HG03066 (cell line): Measurements from ENCODE around the gene PVRIG.
"Not testable (repeated sequence)": the region's sequence is repeated elsewhere in the genome, so short reads cannot be mapped to it uniquely, and the experiment has no call there.

Source experiments
- ATAC-seq: cut with Tn5 transposase; IDR thresholded peaks from one replicate; pipeline ENCODE4 v1.9.1; 2021; ENCODE audit warnings: low read depth; ENCODE audit not compliant: unreplicated experiment

The PVRIG gene

DNA sequence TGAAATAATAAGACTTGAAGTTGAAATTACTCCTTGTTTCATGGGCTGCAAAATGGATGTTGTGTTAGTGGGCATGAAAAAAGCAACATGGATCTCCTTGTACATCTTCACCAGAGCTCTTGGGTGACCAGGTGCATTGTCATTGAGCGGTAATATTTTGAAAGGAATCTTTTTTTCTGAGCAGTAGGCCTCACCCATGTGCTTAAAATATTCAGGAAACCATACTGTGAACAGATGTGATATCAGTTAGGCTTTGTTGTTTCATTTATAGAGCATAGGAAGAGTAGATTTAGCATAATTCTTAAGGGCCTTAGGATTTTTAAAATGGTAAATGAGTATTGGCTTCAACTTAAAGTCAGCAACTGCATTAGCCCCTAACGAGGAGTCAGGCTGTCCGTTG lies 26.8 kb upstream of the PVRIG start:
- ATAC-seq = no peak

DNA sequence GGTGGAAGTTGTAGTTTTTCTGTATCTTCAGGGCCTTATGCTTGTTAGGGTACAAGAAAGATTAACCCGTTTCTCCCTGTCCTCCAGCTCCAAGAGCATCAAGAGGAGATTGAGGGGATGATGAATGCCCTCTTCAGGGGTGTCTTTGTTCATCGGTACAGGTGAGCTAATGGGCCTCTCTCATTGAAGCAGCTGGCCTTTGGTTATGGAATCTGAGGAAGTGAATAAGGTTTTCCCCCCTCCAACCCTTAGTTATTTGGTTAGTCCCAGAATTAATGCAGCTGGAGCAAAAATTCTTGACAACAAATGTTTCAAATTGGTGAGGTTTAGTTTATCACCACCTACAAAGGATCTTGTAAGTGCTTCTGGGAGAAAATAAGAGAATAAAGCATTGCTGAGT lies 24.5 kb upstream of the PVRIG start:
- no peak for ATAC-seq

GRCh38 chr7:100195901-100196322 lies 23.8 kb upstream of the PVRIG start:
- not testable (repeated sequence) for ATAC-seq

GRCh38 chr7:100198266-100198665 lies 21.5 kb upstream of the PVRIG start:
- no peak for ATAC-seq

- ATAC-seq = no peak
Observed at GRCh38 chr7:100200693-100201092, 19.1 kb upstream of the PVRIG start.

GRCh38 chr7:100204454-100204853 lies 15.3 kb upstream of the PVRIG start:
- no peak for ATAC-seq

- ATAC-seq = peak; percentile 74
Observed at GRCh38 chr7:100208911-100209408, 10.8 kb upstream of the PVRIG start.

GRCh38 chr7:100209493-100209892 lies 10.3 kb upstream of the PVRIG start:
- no peak for ATAC-seq

- ATAC-seq = no peak
Observed at GRCh38 chr7:100210805-100211204, 8.9 kb upstream of the PVRIG start.

- peak; percentile 51 for ATAC-seq
Observed at GRCh38 chr7:100211342-100211780, 8.4 kb upstream of the PVRIG start.

DNA sequence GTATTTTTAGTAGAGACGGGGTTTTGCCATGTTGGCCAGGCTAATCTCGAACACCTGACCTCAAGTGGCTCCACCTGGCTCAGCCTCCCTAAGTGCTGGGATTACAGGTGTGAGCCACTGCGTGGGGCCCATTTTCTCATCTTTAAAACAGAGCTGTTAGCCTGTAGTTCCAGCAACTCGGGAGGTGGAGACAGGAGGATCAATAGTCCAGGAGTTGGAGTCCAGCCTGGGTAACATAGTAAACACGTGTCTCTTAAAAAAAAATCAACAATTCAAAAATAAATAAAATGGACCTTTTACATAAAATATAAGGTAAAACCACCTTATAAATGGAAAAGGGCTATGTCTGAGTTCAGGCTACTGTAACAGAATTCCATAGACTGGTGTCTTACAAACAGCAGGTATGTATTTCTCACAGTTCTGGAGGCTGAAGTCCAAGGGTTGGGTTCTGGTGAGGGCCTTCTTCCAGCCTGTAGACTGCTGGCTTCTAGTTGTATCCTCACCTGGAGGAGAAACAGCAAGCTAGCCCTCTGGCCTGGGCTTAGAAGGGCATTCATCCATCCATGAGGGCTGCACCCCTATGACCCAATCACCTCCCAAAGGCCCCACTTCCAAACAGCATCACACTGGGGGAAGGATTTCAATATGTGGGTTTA lies 7.0 kb upstream of the PVRIG start:
- ATAC-seq = no peak

DNA sequence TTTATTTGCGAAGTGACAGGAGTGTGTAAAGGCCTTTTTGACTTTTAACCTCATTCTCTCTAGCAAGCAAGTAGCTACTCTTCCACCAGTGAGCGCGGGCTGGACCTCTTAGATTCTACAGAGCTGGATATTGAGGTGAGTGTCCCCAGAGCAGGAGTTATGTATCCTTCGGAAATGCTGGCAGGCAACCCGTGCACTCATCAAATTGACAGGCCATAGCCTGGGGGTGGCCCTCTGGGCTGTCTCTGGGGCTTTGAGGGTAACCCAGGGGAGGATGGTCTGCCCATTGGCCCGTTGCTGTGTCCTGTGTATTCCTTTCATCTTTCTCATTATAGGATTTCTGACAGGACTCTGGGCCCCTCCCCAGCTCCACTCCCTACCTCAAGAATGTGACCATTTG lies 6.1 kb upstream of the PVRIG start:
- no peak for ATAC-seq

DNA sequence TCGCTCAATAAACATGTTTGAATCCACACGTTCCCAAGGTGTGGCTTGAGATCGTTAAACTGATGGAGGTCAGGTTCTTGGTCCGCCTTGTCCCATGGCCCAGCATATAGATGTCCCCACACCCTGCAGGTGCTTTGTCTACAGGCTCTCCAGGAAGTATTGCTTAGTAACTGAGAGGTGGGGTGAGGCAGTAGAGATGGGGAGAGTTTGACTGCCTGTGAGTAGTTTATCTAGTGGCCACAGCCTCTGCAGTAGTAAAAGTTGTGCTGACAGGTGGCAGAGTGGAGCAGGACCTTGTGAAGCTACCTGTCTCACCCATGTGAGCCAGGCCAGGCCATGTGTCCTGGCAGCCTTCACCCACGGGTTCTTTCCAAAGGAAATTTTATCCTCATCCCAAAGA lies 5.4 kb upstream of the PVRIG start:
- ATAC-seq = not testable (repeated sequence)

- ATAC-seq = no peak
Observed at GRCh38 chr7:100215895-100216294, 3.9 kb upstream of the PVRIG start.

- not testable (repeated sequence) for ATAC-seq
Observed at GRCh38 chr7:100217934-100218333, 1.8 kb upstream of the PVRIG start.

DNA sequence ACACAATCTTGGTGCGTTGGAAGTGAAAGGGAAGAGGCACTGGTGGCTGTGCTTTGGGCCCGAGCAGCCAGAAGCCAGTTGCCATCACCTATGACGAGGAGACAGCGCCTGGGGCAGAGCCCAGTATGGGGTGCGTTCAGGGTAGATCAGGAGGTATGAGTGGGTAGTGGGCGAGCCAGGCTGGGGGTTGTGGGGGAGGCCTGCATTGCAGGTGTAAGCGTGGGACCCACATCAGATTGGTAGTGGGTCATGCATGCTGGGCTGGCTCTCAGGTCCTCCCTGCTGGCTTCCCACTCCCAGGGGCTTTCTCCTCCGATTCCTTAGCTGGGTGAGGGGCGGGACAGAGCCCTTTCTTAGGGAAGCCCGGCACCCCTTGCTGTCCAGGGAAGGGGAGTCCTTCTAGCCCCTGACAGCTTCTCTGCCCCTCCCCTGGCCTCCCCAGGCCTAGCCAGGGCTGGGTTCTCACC lies 445 bp upstream of the PVRIG start:
- no peak for ATAC-seq

DNA sequence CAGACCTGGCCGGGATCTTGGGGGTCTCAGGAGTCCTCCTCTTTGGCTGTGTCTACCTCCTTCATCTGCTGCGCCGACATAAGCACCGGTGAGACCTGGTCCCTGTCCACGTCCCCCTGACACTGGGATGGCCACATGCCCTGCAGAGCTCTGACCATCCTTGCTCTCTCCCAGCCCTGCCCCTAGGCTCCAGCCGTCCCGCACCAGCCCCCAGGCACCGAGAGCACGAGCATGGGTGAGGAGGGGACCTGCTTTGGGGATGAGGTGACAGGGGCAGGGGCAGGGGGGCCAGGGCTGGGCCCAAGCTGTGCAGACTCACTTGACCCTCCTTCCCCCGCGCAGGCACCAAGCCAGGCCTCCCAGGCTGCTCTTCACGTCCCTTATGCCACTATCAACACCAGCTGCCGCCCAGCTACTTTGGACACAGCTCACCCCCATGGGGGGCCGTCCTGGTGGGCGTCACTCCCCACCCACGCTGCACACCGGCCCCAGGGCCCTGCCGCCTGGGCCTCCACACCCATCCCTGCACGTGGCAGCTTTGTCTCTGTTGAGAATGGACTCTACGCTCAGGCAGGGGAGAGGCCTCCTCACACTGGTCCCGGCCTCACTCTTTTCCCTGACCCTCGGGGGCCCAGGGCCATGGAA lies 959 bp downstream of the PVRIG start:
- ATAC-seq = no peak

DNA sequence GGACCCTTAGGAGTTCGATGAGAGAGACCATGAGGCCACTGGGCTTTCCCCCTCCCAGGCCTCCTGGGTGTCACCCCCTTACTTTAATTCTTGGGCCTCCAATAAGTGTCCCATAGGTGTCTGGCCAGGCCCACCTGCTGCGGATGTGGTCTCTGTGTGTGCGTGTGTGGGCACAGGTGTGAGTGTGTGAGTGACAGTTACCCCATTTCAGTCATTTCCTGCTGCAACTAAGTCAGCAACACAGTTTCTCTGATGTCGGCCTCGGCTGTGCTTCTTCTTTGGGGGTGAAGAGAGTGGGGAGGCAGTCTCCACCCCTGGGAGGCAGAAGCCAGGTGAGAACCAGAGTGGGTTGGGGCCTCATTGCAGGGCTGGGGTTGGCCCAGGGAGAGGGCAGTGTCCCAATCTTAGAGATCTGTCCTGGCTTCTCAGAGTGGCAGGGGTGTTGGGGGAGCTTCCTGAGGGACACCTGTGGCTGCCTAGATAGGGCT lies 1.5 kb downstream of the PVRIG start:
- peak; percentile 48 for ATAC-seq

DNA sequence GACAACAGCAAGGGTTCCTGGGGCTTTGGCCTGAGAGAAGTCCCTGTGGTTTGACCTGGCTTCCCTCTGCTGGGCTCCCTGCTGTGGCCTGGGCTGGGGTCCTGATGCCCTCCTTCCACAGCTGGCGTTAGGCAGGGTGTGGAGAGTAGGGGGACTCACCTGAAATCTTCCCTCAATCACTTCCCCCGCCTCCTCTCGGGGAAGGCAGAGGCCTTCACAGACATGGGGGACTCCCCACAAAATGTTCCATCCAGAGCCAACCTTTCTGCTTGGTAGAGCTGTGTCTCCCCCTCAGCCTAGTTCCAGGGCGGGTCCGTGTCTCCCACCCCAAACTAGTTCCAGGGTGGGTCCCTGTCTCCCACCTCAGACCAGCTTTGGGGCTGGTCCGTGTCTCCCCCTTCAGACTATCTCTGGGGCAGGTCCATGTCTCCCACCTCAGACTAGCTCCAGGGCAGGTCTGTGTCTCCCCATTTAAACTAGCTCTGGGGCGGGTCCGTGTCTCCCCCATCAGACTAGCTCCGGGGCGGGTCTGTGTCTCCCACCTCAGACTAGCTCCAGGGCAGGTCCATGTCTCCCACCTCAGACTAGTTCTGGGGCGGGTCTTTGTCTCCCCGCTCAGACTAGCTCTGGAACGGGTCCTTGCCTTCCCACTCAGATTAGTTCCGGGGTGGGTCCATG lies 2.2 kb downstream of the PVRIG start:
- ATAC-seq = no peak

DNA sequence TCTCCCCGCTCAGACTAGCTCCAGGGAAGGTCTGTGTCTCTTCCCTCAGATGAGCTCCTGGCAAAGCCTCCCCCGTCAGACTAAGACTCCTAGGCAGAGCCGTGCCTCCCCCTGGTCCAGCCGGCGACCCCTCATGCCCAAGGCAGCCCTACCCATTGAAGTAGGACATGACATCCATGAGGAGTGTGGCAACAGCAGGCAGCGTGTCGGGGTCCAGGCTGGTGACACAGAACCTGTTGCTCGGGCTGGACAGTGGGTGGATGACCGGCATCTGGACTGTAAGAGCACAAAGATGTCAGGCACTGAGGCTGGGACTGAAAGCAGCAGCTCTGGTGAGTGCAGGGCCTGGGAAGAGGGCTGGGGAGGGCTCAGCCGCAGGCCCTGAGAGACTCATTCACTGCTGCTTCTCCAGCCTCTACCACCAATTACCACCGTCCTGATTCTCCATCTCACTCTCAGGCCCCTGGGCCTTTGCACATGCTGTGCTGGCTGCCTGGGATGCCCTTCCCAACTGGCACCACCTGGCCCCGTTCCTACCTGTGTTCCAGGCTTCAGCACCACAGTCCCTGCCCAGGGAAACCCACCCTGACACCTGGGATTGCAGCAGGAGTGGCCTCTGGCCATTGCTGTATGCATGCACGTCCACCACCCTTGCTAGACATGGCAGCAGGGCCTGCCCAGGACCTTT lies 2.8 kb downstream of the PVRIG start:
- no peak for ATAC-seq
